Nephron progenitor cell (in vitro differentiated cells): ENCODE data around the gene DRD2.

ENCODE experiments used
- DNase-seq: peaks from one replicate; pipeline ENCODE4 v3.0.0; 2021
- H3K27ac Mint-ChIP-seq: 2 replicates; pipeline ENCODE4 v1.8.0; 2021; ENCODE audit warnings: mild to moderate bottlenecking, moderate library complexity, mixed read lengths
- H3K27me3 Mint-ChIP-seq: 2 replicates; pipeline ENCODE4 v1.8.0; 2021; ENCODE audit warnings: mild to moderate bottlenecking, low read depth, mixed read lengths; ENCODE audit not compliant: poor library complexity
- H3K36me3 Mint-ChIP-seq: 2 replicates; pipeline ENCODE4 v1.8.0; 2021; ENCODE audit warnings: low read depth, mixed read lengths
- H3K4me1 Mint-ChIP-seq: 2 replicates; pipeline ENCODE4 v1.8.0; 2021; ENCODE audit warnings: mixed read lengths
- H3K4me3 Mint-ChIP-seq: 2 replicates; pipeline ENCODE4 v1.8.0; 2021; ENCODE audit warnings: mild to moderate bottlenecking, moderate library complexity, mixed read lengths
- H3K9me3 Mint-ChIP-seq: 2 replicates; pipeline ENCODE4 v1.8.0; 2021; ENCODE audit warnings: mild to moderate bottlenecking, moderate library complexity, mixed read lengths
- CTCF ChIP-seq: fragments of 200-600 bp; sonication (generic); IDR thresholded peaks from 2 replicates; pipeline ENCODE4 v1.5.0; 2021; ENCODE audit warnings: antibody characterized with exemption

The DRD2 gene

GRCh38 chr11:113409526-113409925 lies 65.7 kb downstream of the DRD2 start:
- no peak for DNase-seq
- no peak for TF ChIP-seq CTCF
- Mint-ChIP-seq H3K4me3 (no peak overlapping the region), H3K4me1 (peaks cover 21% of the 10 kb centered on the region), H3K36me3 (no peaks in the 10 kb centered on the region), H3K27ac (no peak overlapping the region), H3K9me3 (no peaks in the 10 kb centered on the region), H3K27me3 (peaks cover 22% of the 10 kb centered on the region)

- no peaks in the 10 kb centered on the region for H3K9me3 Mint-ChIP-seq
- H3K27me3 Mint-ChIP-seq: peaks cover 23% of the 10 kb centered on the region
- peaks cover 21% of the 10 kb centered on the region for H3K4me1 Mint-ChIP-seq
- no peak for DNase-seq
- no peak overlapping the region for H3K4me3 Mint-ChIP-seq
- H3K27ac Mint-ChIP-seq: no peak overlapping the region
- H3K36me3 Mint-ChIP-seq: no peaks in the 10 kb centered on the region
- no peak for TF ChIP-seq CTCF
These were observed 66.3 kb downstream of the DRD2 start for GRCh38 chr11:113408887-113409286.

GRCh38 chr11:113408206-113408605 lies 67.0 kb downstream of the DRD2 start:
- H3K4me3 Mint-ChIP-seq: no peak overlapping the region
- H3K9me3 Mint-ChIP-seq: no peaks in the 10 kb centered on the region
- TF ChIP-seq CTCF: no peak
- H3K27ac Mint-ChIP-seq: no peak overlapping the region
- DNase-seq: no peak
- H3K36me3 Mint-ChIP-seq: no peaks in the 10 kb centered on the region
- H3K4me1 Mint-ChIP-seq: peaks cover 21% of the 10 kb centered on the region
- peaks cover 26% of the 10 kb centered on the region for H3K27me3 Mint-ChIP-seq

GRCh38 chr11:113407163-113407562 lies 68.0 kb downstream of the DRD2 start:
- H3K4me3 Mint-ChIP-seq: no peak overlapping the region
- DNase-seq: no peak
- no peak for TF ChIP-seq CTCF
- H3K36me3 Mint-ChIP-seq: no peaks in the 10 kb centered on the region
- peaks cover 21% of the 10 kb centered on the region for H3K4me1 Mint-ChIP-seq
- H3K9me3 Mint-ChIP-seq: no peaks in the 10 kb centered on the region
- no peak overlapping the region for H3K27ac Mint-ChIP-seq
- H3K27me3 Mint-ChIP-seq: peaks cover 36% of the 10 kb centered on the region

- peaks cover 21% of the 10 kb centered on the region for H3K4me1 Mint-ChIP-seq
- DNase-seq: no peak
- H3K27ac Mint-ChIP-seq: no peak overlapping the region
- H3K27me3 Mint-ChIP-seq: peaks cover 38% of the 10 kb centered on the region
- TF ChIP-seq CTCF: no peak
- no peak overlapping the region for H3K4me3 Mint-ChIP-seq
- H3K9me3 Mint-ChIP-seq: no peaks in the 10 kb centered on the region
- H3K36me3 Mint-ChIP-seq: no peaks in the 10 kb centered on the region
These were observed 69.3 kb downstream of the DRD2 start for GRCh38 chr11:113405724-113406478.

GRCh38 chr11:113404859-113405430 lies 70.3 kb downstream of the DRD2 start:
- no peak for TF ChIP-seq CTCF
- Mint-ChIP-seq H3K4me3 (no peak overlapping the region), H3K9me3 (no peaks in the 10 kb centered on the region), H3K36me3 (no peaks in the 10 kb centered on the region), H3K27me3 (peaks cover 38% of the 10 kb centered on the region), H3K4me1 (peaks cover 21% of the 10 kb centered on the region), H3K27ac (no peak overlapping the region)
- DNase-seq: no peak
